DMS153 treated with DMSO at 0.1 percent for 48 hours (cell line): ENCODE data around the gene CFAP52.
"Not testable (repeated sequence)": the region's sequence is repeated elsewhere in the genome, so short reads cannot be mapped to it uniquely, and the experiment has no call there.

Experiments used
- DNase-seq: peaks from one replicate; lab custom pipeline; 2025; ENCODE audit not compliant: unreplicated experiment; lab: John Stamatoyannopoulos, UW

CFAP52 gene, protein sequence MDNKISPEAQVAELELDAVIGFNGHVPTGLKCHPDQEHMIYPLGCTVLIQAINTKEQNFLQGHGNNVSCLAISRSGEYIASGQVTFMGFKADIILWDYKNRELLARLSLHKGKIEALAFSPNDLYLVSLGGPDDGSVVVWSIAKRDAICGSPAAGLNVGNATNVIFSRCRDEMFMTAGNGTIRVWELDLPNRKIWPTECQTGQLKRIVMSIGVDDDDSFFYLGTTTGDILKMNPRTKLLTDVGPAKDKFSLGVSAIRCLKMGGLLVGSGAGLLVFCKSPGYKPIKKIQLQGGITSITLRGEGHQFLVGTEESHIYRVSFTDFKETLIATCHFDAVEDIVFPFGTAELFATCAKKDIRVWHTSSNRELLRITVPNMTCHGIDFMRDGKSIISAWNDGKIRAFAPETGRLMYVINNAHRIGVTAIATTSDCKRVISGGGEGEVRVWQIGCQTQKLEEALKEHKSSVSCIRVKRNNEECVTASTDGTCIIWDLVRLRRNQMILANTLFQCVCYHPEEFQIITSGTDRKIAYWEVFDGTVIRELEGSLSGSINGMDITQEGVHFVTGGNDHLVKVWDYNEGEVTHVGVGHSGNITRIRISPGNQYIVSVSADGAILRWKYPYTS

DNA sequence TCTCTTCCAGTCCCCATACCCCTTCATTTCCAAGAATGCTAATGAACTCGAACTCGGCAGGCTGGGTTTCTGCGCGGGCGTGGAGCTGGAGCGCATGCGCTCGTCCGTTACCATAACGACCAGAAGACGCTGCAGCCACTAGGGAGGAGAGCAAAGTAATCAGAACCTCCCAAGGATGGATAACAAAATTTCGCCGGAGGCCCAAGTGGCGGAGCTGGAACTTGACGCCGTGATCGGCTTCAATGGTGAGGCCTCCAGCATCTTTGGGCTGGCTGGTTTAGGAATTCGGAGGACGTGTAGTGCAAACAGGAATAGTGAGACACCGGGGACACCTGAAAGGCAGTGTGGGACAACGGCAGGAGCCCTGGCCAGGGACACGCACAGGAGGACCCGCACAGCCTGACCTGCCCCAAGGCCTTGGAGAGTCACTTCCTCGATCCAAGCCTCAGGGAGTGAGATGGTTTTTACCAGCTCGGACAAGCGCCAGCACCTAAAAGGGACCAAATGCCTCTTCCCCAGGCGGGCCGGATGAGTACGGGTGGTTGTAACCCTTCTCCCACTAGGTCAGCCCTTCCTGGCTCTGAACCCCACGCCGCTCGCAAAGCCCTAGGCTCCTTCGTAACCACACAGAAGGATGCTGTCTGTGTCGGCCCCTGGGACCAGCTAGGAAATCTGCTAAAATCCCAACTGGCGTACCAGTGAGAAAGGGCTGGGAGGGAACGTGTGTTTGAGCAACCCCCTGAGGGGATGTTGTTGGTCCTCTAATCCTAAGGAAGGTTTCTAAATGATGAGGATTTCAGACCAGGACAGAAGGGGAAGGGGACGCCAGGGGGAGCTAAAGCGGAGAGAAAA is at the start of gene CFAP52:
Gene CFAP52 (plus strand): TSS at position 122 of the 852 bp plus-strand sequence. CDS start 54 bp downstream, at position 176.
- no peak for DNase-seq

DNA sequence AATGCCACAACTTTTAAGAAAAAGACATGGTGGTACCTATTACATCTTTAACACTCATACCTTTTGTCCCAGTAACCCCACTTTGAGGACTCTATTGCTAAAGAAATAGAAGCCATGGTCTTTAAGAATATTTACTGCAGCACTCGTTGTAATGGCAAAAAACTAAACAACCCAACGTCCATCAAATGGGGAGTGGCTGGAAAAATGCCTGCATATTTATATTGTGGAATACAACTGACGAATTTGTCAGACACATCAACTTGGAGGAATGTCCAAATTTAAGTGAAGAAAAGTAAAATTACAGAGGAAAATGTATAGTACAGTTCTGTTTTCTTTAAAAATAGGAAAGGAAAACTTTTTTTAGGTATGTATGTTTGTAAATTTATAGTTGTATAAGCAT is 48.7 kb upstream of the CFAP52 start:
- no peak for DNase-seq

DNA sequence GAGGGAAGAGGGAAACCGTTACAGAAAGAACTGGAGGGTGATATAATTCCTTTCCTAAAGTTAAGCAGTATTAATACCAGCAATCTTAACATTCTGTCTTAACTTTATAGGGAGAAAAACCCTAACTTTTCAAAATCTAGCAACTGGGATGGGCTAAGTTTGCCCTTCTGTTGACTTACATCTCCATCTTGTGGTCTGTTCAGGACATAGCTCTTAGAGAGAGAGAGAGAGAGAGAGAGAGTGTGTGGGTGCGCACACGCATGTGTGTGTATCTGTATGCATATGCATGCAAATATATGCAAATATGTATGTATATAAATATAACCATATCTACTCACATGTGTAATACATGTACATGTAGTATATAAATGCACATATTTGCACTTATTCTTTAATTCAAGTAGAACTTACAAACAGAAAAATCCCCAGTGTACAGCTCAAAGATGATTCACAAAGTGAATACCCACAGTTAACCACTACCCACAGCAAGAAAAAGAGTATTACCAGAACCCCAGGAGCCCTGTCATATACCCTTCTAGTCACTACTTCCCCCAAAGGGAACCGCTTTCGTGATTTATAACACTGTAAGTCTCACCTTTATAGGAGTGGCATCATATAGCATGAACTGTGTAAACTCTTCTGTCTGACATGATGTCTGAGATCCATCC is 47.3 kb upstream of the CFAP52 start:
- DNase-seq = no peak

DNA sequence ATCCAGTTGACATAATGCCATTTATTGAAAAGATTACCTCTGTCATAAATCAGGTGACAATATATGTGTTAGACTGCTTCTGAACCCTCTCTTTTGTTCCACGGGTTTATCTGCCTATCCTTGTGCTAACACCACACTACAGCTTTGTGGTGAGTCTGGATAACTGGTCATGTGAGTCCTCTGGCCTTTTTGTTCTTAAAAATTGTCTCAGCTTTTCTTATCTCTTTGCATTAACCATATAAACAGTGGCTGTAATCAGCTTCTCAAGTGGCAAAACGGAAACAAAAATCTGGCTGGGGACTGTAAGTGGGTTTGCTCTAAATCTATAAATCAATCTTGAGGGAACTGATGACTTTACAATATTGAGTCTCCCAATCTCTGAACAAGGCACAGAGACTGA is 45.4 kb upstream of the CFAP52 start:
- no peak for DNase-seq

DNA sequence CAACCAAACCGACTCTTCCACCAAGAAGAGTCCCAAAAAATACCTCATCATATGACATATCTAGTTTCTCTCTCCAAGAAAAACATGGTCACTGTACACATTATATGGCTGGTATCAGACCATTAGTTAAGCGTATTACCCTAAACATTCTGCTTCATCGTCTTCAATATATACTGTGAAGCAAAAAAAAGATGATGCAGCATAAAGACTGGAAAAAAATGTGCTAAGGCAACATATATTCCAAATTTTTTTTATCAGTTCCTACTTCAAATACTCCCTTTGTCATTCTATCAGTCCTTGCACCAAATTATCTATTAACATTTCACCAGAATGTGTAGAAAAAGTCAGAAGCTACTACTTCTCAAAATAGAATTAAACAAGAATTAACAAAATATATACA is 43.7 kb upstream of the CFAP52 start:
- DNase-seq = no peak

DNA sequence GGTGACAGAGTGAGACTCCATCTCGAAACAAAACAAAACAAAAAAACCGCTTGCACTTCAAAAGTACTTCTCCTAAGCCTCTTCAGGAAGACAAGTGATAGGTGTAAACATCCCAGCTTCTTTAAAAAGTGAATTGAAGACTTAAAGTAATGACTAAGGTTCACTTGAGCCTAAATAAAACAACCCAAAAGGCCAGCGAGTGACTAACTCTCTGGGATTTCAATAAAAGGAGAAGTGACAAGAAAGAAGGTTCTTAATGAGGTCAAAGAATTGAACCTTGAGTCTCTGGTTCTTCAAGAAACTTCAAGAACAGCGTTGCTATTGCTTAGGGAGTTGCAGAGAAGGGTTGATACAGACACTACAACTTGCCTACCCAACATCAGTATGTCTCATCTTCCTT is 43.0 kb upstream of the CFAP52 start:
- no peak for DNase-seq

DNA sequence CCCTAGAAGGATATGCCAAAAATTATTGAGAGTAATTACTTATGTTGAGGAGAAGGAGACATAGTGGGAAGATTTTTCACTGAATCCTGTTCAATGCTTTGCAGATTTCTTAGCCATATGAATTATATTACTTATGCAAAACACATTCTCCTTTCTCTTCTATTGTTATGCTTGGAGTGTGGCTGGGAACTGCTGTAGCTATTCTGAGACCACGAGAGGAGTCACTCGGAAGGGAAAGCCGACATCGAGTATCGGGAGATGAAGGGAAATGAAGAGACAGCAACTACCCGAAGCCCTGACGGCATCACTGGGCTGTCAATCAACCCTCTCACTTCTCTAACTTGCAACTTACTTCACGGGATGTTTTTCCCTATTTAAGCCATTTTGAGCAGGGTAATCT is 40.4 kb upstream of the CFAP52 start:
- DNase-seq = no peak

DNA sequence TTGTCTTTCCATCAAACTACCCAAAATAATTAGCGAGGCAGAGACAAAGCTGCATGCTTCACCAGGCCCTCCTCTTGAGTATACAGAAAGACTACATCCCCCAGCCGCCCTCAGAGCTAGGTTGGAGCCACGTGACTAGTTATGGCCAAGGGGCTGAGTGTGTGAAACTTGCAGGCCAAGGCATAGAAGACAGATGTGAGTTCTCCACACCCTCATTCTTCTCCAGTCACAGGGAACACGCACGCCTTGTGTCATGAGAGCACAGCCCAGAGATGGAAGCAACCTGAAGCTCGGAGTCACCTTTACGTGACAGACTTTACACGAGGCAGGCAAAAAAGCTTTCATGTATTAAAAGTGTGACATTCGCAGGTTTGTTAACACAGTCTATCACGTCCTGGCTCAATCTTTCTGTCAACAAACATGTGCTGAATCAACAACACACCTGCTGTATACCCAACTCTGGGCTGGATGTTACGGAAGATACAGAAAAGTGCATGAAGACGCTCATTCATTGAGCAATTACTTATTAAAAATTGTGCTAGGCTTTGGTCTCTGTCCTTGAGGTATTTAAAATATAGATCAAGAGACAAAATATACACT is 39.2 kb upstream of the CFAP52 start:
- DNase-seq = no peak

DNA sequence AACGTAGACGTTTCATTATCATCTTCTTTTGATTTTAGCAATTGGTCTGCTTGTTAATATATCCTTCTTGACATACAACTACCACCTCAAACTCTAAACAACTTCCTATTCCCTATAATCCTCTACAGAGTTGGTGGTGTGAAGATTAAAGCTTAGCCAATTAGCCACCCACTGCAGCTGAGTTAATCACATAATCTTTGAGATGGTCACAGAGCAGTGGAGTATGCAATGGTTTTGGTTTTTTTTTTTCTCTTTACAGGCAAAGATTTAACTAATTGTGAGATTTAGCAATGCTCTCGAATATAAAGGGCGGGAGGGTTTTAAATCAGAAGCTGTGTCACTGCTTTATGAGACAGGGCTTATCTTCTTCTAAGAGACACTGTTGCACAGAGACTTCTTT is 37.8 kb upstream of the CFAP52 start:
- DNase-seq = no peak

DNA sequence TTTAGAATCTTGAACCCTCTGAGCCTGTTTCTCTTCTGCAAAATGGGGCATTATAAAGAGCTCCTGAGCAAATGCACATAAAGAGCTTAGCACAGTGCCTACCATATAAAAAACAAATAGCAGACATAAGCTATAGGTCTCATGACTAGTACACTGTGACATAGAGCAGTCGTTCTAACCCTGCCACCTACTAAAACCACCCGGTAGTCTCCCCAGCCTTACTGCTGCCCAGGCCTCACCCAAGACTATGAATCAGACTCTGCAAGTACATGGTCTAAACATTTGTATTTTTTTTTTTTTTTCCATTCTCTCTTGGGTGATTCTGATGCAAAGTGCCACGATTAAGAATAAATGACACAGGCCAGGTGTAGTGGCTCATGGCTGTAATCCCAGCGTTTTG is 34.7 kb upstream of the CFAP52 start:
- no peak for DNase-seq

DNA sequence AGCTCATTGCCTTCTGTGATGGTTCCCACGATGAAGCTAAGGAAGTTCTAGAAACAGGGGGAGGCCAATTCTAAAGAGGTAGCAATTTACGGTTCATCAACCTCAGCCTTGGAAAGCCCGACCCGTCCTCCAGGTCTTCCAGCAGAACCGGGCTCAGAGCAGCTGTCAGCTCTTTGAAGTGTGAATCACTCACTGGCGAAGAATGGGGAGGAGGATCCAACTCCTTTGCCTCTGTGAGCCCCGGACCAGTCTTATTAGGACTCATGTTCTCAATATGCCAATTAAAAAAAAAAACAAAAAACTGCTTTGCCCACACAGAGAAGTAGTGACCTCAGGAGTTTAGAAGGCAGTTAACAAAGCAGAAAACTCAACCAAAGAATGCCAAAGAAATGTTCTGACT is 32.2 kb upstream of the CFAP52 start:
- DNase-seq = no peak

DNA sequence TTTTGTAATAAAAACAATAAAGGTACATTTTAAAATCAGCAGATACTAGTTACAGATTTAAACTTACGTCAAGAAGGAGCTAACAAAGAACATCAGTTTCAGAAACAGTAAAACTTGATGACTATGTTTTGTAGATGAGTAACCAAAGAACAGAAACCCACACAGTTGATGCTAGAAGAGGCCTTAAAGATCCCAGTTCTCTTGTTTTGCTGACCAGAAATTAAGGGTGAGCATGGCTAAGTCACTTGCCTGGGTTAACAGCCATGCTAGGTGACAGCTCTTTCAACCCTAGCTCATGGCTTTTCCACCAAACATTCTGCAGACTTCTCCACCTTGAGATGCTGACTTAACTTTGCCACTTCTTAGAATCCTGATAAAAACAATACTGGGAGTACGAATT is 27.2 kb upstream of the CFAP52 start:
- DNase-seq = no peak

DNA sequence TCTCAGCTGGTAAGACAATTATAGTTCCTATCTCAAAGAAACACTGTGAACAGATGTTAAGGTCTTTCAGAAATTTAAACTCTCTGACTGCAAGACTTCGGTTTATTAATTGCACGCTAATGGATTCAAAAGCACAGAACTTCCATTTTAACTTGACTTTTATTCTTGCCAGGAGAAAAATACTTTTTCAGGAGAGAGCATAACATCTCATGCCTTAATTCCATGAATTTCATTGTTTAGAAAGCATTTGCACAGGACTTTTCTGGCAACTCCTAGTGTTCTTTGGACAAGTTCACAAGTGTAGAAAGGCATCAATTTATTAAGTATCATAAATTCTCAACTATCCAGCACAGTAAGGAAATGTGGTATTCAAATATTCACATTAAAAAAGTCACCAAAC is 23.3 kb upstream of the CFAP52 start:
- no peak for DNase-seq

DNA sequence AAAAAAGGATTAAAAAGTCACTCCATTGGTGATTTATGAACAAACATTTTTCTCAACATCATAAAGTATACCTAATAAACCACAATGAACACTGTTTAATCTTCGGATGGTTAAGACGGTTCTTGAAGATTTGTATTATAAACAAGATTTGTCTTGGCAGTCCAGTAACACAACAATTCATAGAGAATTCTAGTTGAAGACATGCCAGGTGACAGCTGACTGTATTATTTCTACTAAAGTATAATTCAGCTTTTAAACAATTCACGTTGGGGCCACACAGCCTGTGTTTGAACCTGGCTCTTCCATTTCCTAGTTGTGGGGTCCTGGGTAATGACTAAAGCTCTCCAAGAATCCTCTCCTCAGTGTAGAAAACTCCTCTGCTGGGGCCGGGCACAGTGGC is 22.8 kb upstream of the CFAP52 start:
- DNase-seq = no peak

DNA sequence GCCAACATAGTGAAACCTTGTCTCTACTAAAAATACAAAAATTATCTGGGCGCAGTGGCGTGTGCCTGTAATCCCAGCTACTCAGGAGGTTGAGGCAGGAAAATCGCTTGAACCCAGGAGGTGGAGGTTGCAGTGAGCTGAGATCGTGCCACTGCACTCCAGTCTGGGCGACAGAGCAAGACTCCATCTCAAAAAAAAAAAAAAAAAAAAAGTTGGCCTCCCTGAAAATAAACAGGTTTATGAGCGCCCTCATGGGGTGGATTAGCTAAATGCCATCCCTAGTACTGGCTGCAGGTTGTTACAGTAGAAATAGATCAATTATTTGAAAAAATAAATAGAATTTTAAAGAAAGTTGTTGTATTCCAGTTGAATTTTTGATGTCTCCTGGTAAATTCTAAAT is 21.7 kb upstream of the CFAP52 start:
- DNase-seq = not testable (repeated sequence)

DNA sequence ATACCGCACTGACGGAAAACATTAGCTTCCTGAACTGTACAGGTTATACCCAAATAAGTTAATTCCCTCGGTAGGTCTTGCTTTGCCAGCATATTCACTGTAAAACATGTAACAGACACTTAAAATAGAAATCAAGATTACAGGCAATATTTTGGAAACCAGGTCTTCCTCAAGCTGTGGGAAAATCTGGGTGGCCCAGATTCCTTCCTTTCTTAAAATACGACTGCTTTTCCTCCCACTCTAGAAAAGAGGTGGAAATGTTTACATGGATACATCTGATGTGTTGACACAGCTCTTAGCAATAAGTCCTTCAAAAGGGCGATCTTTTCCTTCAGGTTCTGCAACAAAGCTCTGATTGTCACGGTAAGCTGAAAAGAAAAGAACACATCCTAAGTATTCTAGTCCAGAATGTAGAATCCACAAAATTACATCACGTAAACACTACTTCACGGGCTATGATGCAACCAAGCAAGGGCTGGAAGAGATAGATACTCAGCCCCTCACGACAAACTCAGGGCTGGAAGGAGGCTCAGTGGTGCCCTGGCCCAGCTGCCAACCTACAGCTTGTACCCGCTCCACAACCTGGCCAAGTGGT is 19.2 kb upstream of the CFAP52 start:
- no peak for DNase-seq

DNA sequence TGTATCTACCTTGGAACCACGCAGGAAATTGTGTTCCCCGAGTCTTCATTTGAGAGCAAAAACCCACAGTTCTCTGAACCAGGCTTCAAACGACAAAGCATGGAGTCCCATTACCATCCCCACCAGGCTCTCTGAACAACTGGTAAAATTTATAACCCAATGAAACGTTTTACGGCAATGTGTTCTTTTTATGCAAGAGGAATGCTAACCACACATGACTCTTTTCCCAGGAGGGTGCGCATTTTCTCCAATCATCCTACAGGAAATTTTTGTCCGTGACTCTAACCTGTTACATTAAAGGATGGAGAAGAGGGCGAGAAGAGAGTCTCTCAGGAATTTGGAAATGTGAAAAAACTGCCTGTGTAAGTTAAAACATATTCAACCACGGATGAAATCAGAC is 18.6 kb upstream of the CFAP52 start:
- DNase-seq = no peak

DNA sequence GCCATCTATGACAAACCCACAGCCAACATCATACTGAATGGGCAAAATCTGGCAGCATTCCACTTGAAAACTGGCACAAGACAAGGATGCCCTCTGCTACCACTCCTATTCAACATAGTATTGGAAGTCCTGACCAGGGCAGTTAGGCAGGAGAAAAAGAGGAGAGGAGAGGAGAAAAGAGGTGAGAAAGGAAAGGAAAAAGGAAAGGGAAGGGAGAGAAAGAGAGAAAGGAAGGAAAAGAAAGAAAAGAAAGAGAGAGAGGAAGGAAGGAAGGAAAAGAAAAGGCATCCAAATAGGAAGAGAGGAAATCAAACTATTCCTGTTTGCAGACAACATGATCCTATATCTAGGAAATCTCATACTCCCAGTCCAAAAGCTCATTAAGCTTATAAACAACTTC is 12.3 kb upstream of the CFAP52 start:
- no peak for DNase-seq

DNA sequence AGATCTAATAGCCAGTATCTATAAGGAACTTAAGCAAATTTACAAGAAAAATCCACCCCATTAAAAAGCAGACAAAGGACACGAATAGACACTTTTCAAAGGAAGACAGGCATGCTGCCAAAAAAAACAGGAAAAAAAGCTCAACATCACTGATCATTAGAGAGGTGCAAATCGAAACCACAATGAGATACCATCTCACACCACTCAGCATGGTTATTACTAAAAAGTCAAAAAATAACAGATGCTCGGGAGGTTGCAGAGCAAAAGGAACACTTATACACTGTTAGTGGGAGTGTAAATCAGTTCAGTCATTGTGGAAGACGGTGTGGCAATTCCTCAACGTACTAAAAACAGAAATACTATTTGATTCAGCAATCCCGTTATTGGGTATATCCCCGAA is 10.4 kb upstream of the CFAP52 start:
- DNase-seq = no peak

DNA sequence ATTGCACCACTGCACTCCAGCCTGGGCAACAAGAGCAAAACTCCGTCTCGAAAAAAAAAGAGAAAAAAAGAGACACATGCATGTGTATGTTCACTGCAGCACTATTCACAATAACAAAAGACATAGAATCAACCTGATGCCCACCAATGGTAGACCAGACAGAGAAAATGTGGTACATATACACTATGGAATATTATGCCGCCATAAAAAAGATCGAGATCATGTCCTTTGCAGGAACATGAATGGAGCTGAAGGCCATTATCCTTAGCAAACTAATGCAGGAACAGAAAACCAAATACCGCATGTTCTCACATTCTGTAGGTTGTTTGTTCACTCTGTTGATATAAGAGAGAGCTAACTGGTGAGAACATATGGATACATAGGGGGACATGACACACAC is 9.7 kb upstream of the CFAP52 start:
- DNase-seq = not testable (repeated sequence)

DNA sequence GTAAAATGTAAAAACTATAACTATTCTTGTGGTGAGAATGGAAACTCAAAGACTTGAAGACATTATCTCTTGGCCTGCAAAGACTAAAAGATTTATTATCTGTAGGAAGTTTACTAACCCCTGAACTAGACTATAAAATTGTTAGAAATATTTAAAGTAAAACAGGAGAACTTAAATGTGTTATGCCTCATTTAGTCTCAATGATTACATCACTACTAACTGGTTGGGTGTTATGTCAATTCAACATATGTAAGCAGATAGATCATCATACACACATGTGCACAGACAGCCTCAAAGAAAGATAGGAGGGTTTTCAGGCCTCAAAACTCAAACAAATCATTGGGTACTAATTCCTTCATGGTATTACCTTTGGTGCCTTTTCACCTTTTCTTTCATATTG is 8.4 kb upstream of the CFAP52 start:
- no peak for DNase-seq
